B cell (primary cell): ENCODE results near the gene ARID1A. TPM values are rescaled to one million over a fixed set of nuclear protein-coding genes. Genes with fewer than 3 reads are reported as not detected.
A peak's percentile ranks its signal among the peaks of the same experiment; 100 is the strongest.

ENCODE experiments used
- ATAC-seq: fragments of 200-7000 bp; cut with Tn5 transposase; one replicate; pipeline ENCODE4 v1.10.0; 2021; ENCODE audit warnings: low read depth, mild to moderate bottlenecking, moderate number of reproducible peaks, moderate library complexity
- CTCF ChIA-PET: fragments of 350-600 bp; sonication (Branson Sonifier 250); formaldehyde crosslinking; loops from one replicate; lab custom pipeline; 2021; ENCODE audit warnings: antibody characterized with exemption, inconsistent platforms; lab: Charles Lee
- POLR2A ChIA-PET: fragments of 350-600 bp; sonication (Branson Sonifier 250); formaldehyde crosslinking; loops from one replicate; lab custom pipeline; 2021; ENCODE audit warnings: antibody characterized with exemption; lab: Charles Lee
- DNase-seq: peaks from one replicate; pipeline ENCODE4 v3.0.0; 2013
- H2AFZ ChIP-seq: 2 replicates; pipeline ENCODE4 v1.6.1; 2012; ENCODE audit warnings: mild to moderate bottlenecking, low read depth, low read length; ENCODE audit not compliant: insufficient read depth, poor library complexity, severe bottlenecking
- H3K27ac ChIP-seq, 2 donors: 1 replicate in 1 of 2; 2 replicates in 1 of 2; pipeline ENCODE4 v1.5.1; 2012 to 2013; ENCODE audit warnings: low read length in 2 of 2, mild to moderate bottlenecking in 2 of 2, moderate library complexity in 1 of 2
- H3K27me3 ChIP-seq, 4 experiments: fragments of 200-600 bp in 1 of 4; sonication (generic) in 1 of 4; replicated peaks in 1 of 4; 1 replicate in 2 of 4; 2 replicates in 2 of 4; pipeline versions ENCODE4 v1.6.1 to v1.7.0; 2013 to 2016; ENCODE audit warnings: low read length in 3 of 4, mild to moderate bottlenecking in 2 of 4, mixed read lengths in 1 of 4, moderate library complexity in 1 of 4; ENCODE audit not compliant: insufficient read depth in 4 of 4, control insufficient read depth in 3 of 4; ENCODE audit errors: control extremely low read depth in 1 of 4
- H3K36me3 ChIP-seq, 2 experiments: replicated peaks in 1 of 2; 1 replicate in 1 of 2; 2 replicates in 1 of 2; pipeline versions ENCODE4 v1.6.1 to v1.7.1; 2013; ENCODE audit warnings: low read length in 1 of 2; ENCODE audit not compliant: insufficient read depth in 2 of 2, control insufficient read depth in 1 of 2; ENCODE audit errors: control extremely low read depth in 1 of 2, extremely low read depth in 1 of 2
- H3K4me1 ChIP-seq, 2 donors: fragments of 200-600 bp in 1 of 2; sonication (generic) in 1 of 2; 1 replicate in 1 of 2; 2 replicates in 1 of 2; pipeline versions ENCODE4 v1.5.1 to v1.6.1; 2013 to 2017; ENCODE audit warnings: low read length in 2 of 2; ENCODE audit not compliant: control insufficient read depth in 2 of 2, insufficient read depth in 2 of 2
- H3K4me2 ChIP-seq: replicated peaks from 2 replicates; pipeline ENCODE3; 2012; ENCODE audit warnings: mild to moderate bottlenecking, low read depth, low read length; ENCODE audit not compliant: poor library complexity, severe bottlenecking
- H3K4me3 ChIP-seq, 5 experiments: fragments of 200-600 bp in 1 of 5; sonication (generic) in 1 of 5; 1 replicate in 3 of 5; 2 replicates in 2 of 5; pipeline versions ENCODE4 v1.5.1 to v1.7.0; 2011 to 2016; ENCODE audit warnings: low read length in 4 of 5, mild to moderate bottlenecking in 4 of 5, low read depth in 2 of 5, control low read depth in 1 of 5, moderate library complexity in 1 of 5; ENCODE audit not compliant: insufficient read depth in 1 of 5; ENCODE audit errors: control extremely low read depth in 1 of 5, extremely low read depth in 1 of 5
- H3K79me2 ChIP-seq: fragments of 200-600 bp; sonication (generic); one replicate; pipeline ENCODE4 v1.6.0; 2016; ENCODE audit warnings: low read length; ENCODE audit not compliant: control insufficient read depth, insufficient read depth
- H3K9ac ChIP-seq: fragments of 200-600 bp; sonication (generic); 2 replicates; pipeline ENCODE4 v1.6.1; 2017; ENCODE audit warnings: mild to moderate bottlenecking, low read length, moderate library complexity
- H3K9me3 ChIP-seq, 3 donors: one replicate each; pipeline versions ENCODE4 v1.6.1 to v1.7.1; 2013; ENCODE audit warnings: low read length in 2 of 3; ENCODE audit not compliant: control insufficient read depth in 2 of 3, insufficient read depth in 1 of 3; ENCODE audit errors: control extremely low read depth in 1 of 3
- H4K20me1 ChIP-seq: 2 replicates; pipeline ENCODE4 v1.6.0; 2012; ENCODE audit warnings: mild to moderate bottlenecking, low read length; ENCODE audit not compliant: insufficient read depth, control insufficient read depth, poor library complexity, severe bottlenecking
- H3K27ac Mint-ChIP-seq: one replicate; pipeline ENCODE4 v1.8.0; 2021; ENCODE audit warnings: mixed read lengths
- H3K27me3 Mint-ChIP-seq: one replicate; pipeline ENCODE4 v1.8.0; 2021; ENCODE audit warnings: mixed read lengths
- H3K4me1 Mint-ChIP-seq: one replicate; pipeline ENCODE4 v1.8.0; 2021; ENCODE audit warnings: mixed read lengths
- H3K4me3 Mint-ChIP-seq: one replicate; pipeline ENCODE4 v1.8.0; 2021; ENCODE audit warnings: mixed read lengths
- H3K9me3 Mint-ChIP-seq: one replicate; pipeline ENCODE4 v1.8.0; 2022; ENCODE audit warnings: mixed read lengths; ENCODE audit not compliant: insufficient read depth
- CTCF ChIP-seq: fragments of 200-600 bp; IDR thresholded peaks from one replicate; pipeline ENCODE4 v1.8.0; 2022; ENCODE audit warnings: antibody characterized with exemption, mild to moderate bottlenecking
- EZH2 ChIP-seq: IDR thresholded peaks from 2 replicates; pipeline ENCODE4 v1.6.1; 2012; ENCODE audit warnings: borderline replicate concordance, low read depth, mild to moderate bottlenecking, moderate library complexity, low read length; ENCODE audit not compliant: insufficient read depth, poor library complexity, severe bottlenecking
- intact Hi-C: fragments of 100-400 bp; cut with micrococcal nuclease; formaldehyde crosslinking; loops from one replicate; pipeline ENCODE4 v1.10.0; 2022
- polyA plus RNA-seq: library from polyadenylated mRNA; depleted of rRNA; stranded (reverse); fragments of >200 nt; gene quantifications from 2 replicates; pipeline ENCODE4 v1.2.3, GENCODE V29; 2012
- total RNA-seq, 2 donors: library from RNA; stranded (reverse); fragments of 120-200 nt in 1 of 2; gene quantifications; 1 replicate in 1 of 2; 2 replicates in 1 of 2; pipeline versions ENCODE4 v1.2.3 to v1.2.4, GENCODE V29; 2013 to 2022

The ARID1A gene
- total and polyA plus RNA-seq, 2 donors (not counting 1 experiment from before 2014, with no cell fraction given) = 80.7 to 150 TPM

- H3K4me3 Mint-ChIP-seq = no peak overlapping the region
Measured at GRCh38 chr1:26727476-26727875, 31.7 kb downstream of the ARID1A start.

More at GRCh38 chr1:26727476-26727875, 31.7 kb downstream of the ARID1A start:
- no peaks in the 10 kb centered on the region for H3K9me3 ChIP-seq
- intact Hi-C loops = no loop called here
- peaks cover 5 to 31% of the 10 kb centered on the region in 2 experiments for H3K36me3 ChIP-seq
- TF ChIP-seq CTCF (no peak), EZH2 (no peak)
- CTCF ChIA-PET = interaction anchor here (1.7 to 3.1 kb wide), 2 partner anchors 15 to 26 kb away, joined by 5 to 8 read pairs; no protein-coding TSS in a partner anchor
- H3K9ac ChIP-seq = no peak overlapping the region
- no peak overlapping the region for H3K4me3 ChIP-seq
- no peak overlapping the region for H3K27ac Mint-ChIP-seq
- H2AFZ ChIP-seq = no peak overlapping the region
- H3K4me2 ChIP-seq = peak overlapping the region; percentile 28
- peaks cover 99% of the 10 kb centered on the region for H3K79me2 ChIP-seq
- POLR2A ChIA-PET = interaction anchor here (0.6 kb wide), 1 partner anchor 1921 kb away, joined by 3 read pairs; the partner anchor contains the start of gene RNU11
- H3K27me3 Mint-ChIP-seq = no peaks in the 10 kb centered on the region
- no peaks in the 10 kb centered on the region for H3K9me3 Mint-ChIP-seq
- peaks cover 48 to 52% of the 10 kb centered on the region in 2 donors for H3K4me1 ChIP-seq
- H3K4me1 Mint-ChIP-seq = peaks cover 72% of the 10 kb centered on the region
- peak overlapping the region in 1 of 2 donors; percentile 58 for H3K27ac ChIP-seq
- no peak for DNase-seq
- no peaks in the 10 kb centered on the region for H3K27me3 ChIP-seq
- no peak for ATAC-seq
- peaks cover 67% of the 10 kb centered on the region for H4K20me1 ChIP-seq
